HepG2 (cell line): ENCODE measurements around the gene SLC35D3. TPM values are rescaled to one million over a fixed set of nuclear protein-coding genes. Genes with fewer than 3 reads are reported as not detected.

Source experiments
- ATAC-seq: fragments of 200-7000 bp; cut with Tn5 transposase; 3 replicates; pipeline ENCODE4 v1.9.1; 2020; ENCODE audit warnings: mild to moderate bottlenecking, moderate library complexity
- BruUV-seq: library from RNA; stranded (reverse); fragments of 400-500 nt; replicated peaks from 2 replicates; lab custom pipeline; 2021; lab: Mats Ljungman, UMichigan
- CTCF ChIA-PET: fragments of 300-600 bp; formaldehyde crosslinking; extraction: SDS; loops from one replicate; lab custom pipeline; 2021; ENCODE audit warnings: low total read pairs, inconsistent platforms, low intra/inter-chr PET ratio; lab: Yijun Ruan, JAX
- POLR2A ChIA-PET: fragments of 350-600 bp; sonication (Branson Sonifier 250); formaldehyde crosslinking; loops from one replicate; lab custom pipeline; 2020; ENCODE audit warnings: antibody characterized with exemption, inconsistent platforms; lab: Yijun Ruan, JAX
- DNase-seq: peaks from one replicate; pipeline ENCODE4 v3.0.0-alpha.2; 2015; ENCODE audit warnings: low spot score
- FAIRE-seq: peaks from 3 replicates; lab custom pipeline; 2011; peaks lifted over from hg19 to GRCh38; lab: Jason Lieb, UNC
- H2AFZ ChIP-seq: one replicate; pipeline ENCODE4 v1.6.1; 2011; ENCODE audit warnings: low read length, inconsistent platforms
- H3K27ac ChIP-seq: fragments of 300-600 bp; 3 replicates; pipeline ENCODE4 v1.8.0; 2011; ENCODE audit warnings: mixed run types, mild to moderate bottlenecking, mixed read lengths, low read length, inconsistent platforms; ENCODE audit not compliant: insufficient read depth; ENCODE audit errors: extremely low read length
- H3K27me3 ChIP-seq, 2 experiments: fragments of 200-600 bp in 1 of 2; 2 replicates in 1 of 2; 3 replicates in 1 of 2; pipeline versions ENCODE4 v1.6.0 to v1.8.0; 2011; ENCODE audit warnings: low read length in 2 of 2, mild to moderate bottlenecking in 2 of 2, moderate library complexity in 2 of 2, inconsistent platforms in 1 of 2; ENCODE audit not compliant: insufficient read depth in 2 of 2, control insufficient read depth in 1 of 2
- H3K36me3 ChIP-seq, 2 experiments: fragments of 200-600 bp in 1 of 2; replicated peaks in 1 of 2; 2 replicates in 1 of 2; 3 replicates in 1 of 2; pipeline versions ENCODE4 v1.5.1 to v1.8.0; 2011; ENCODE audit warnings: low read length in 2 of 2, inconsistent platforms in 1 of 2; ENCODE audit not compliant: insufficient read depth in 2 of 2, control insufficient read depth in 1 of 2
- H3K4me1 ChIP-seq: 2 replicates; pipeline ENCODE4 v1.5.1; 2012; ENCODE audit warnings: low read length, inconsistent platforms; ENCODE audit not compliant: insufficient read depth
- H3K4me2 ChIP-seq: 2 replicates; pipeline ENCODE4 v1.6.0; 2011; ENCODE audit warnings: low read depth, low read length, inconsistent platforms
- H3K4me3 ChIP-seq, 3 experiments: fragments of 200-600 bp in 1 of 3; sonication (generic), shearing (Covaris generic) in 1 of 3; replicated peaks in 1 of 3; 2 replicates each; pipeline ENCODE4 v1.5.1; 2011 to 2016; ENCODE audit warnings: low read length in 3 of 3, inconsistent platforms in 2 of 3, low read depth in 2 of 3, mild to moderate bottlenecking in 2 of 3, control low read depth in 1 of 3, mixed read lengths in 1 of 3; ENCODE audit not compliant: insufficient read depth in 1 of 3
- H3K79me2 ChIP-seq: one replicate; pipeline ENCODE4 v1.6.1; 2011; ENCODE audit warnings: low read length, inconsistent platforms; ENCODE audit not compliant: insufficient read depth
- H3K9ac ChIP-seq: 2 replicates; pipeline ENCODE4 v1.6.0; 2011; ENCODE audit warnings: mild to moderate bottlenecking, low read depth, low read length, inconsistent platforms; ENCODE audit not compliant: insufficient read depth
- H3K9me3 ChIP-seq: 2 replicates; pipeline ENCODE4 v1.5.1; 2012; ENCODE audit warnings: mild to moderate bottlenecking, low read length
- H4K20me1 ChIP-seq: 2 replicates; pipeline ENCODE4 v1.6.0; 2011; ENCODE audit warnings: inconsistent platforms, mild to moderate bottlenecking, low read length, moderate library complexity; ENCODE audit not compliant: insufficient read depth
- CEBPB ChIP-seq: IDR thresholded peaks from 2 replicates; pipeline ENCODE4 v1.6.1; 2011; ENCODE audit warnings: low read depth, low read length, improper control_type of control experiment, borderline replicate concordance
- HNRNPK ChIP-seq: fragments of 200-400 bp; formaldehyde crosslinking; IDR thresholded peaks from 2 replicates; pipeline ENCODE4 v1.6.1; 2018; ENCODE audit warnings: low read length, low read depth, moderate library complexity, mild to moderate bottlenecking; ENCODE audit not compliant: poor library complexity, severe bottlenecking
- ZSCAN29 ChIP-seq: sonication (generic); formaldehyde crosslinking; conservative IDR thresholded peaks from 2 replicates; pipeline ENCODE4 v1.4.0; 2020; ENCODE audit warnings: mild to moderate bottlenecking, missing genetic modification reagents
- WGBS: methylation state at CpG from one replicate; pipeline ENCODE4 v1.1.6; 2017; ENCODE audit warnings: low lambda C conversion rate; 5-methylcytosine and 5-hydroxymethylcytosine counted together
- in situ Hi-C: cut with HindIII; loops from 2 replicates; pipeline ENCODE4 v1.10.0; 2017; ENCODE audit warnings: low pct_unique_long_range_greater_than_20kb; ENCODE audit not compliant: extremely low pct_ligation_motif_present
- intact Hi-C: fragments of 100-400 bp; cut with micrococcal nuclease; formaldehyde crosslinking; loops from one replicate; pipeline ENCODE4 v1.10.0; 2022; ENCODE audit not compliant: unreplicated experiment
- polyA plus RNA-seq, 8 experiments: library from polyadenylated mRNA; depleted of rRNA in 3 of 8; stranded (reverse) in 7 of 8; unstranded in 1 of 8; fragments of >200 nt; fragmentation: Illumina TruSeq in 4 of 8; extraction: Trizol in 4 of 8; gene quantifications; 2 replicates each; pipeline versions ENCODE4 v1.2.1 to v1.2.3, GENCODE V29; 2011 to 2016; ENCODE audit warnings: low read depth in 4 of 8, missing spikeins in 1 of 8, mixed read lengths in 1 of 8; ENCODE audit not compliant: insufficient read depth in 1 of 8
- total RNA-seq, 5 experiments: library from RNA; depleted of rRNA; stranded (reverse); fragments of >200 nt; fragmentation: Illumina TruSeq; extraction: Trizol; gene quantifications; 2 replicates each; pipeline ENCODE4 v1.2.3, GENCODE V29; 2016; ENCODE audit warnings: low read depth in 1 of 5

SLC35D3 gene
- total and polyA plus RNA-seq, 2 of the 13 experiments (the other 11 are each of a cell fraction or from before 2014, with no cell fraction given), result not detected

- no peaks in the 10 kb centered on the region for H3K4me1 ChIP-seq
- ATAC-seq, result no peak
- H4K20me1 ChIP-seq, result no peaks in the 10 kb centered on the region
- 26% methylated on average over 2 of the region's 2 CpGs for WGBS
- no peaks in the 10 kb centered on the region for H3K36me3 ChIP-seq
- H3K9me3 ChIP-seq, result no peaks in the 10 kb centered on the region
- peaks cover 0 to 26% of the 10 kb centered on the region in 2 experiments; a peak in 2 of 5 replicates for H3K27me3 ChIP-seq
- no peak overlapping the region for H3K4me3 ChIP-seq
- POLR2A ChIA-PET, result no interaction called here
- CTCF ChIA-PET, result no interaction called here
- H3K4me2 ChIP-seq, result no peak overlapping the region
- intact Hi-C loops (no loop called here), in situ Hi-C loops (no loop called here)
- no peak overlapping the region for H2AFZ ChIP-seq
- H3K79me2 ChIP-seq, result no peaks in the 10 kb centered on the region
- no peak for FAIRE-seq
- TF ChIP-seq HNRNPK, result no peak
- H3K9ac ChIP-seq, result no peak overlapping the region
- no peak overlapping the region for H3K27ac ChIP-seq
- DNase-seq, result no peak
- BruUV-seq, result no TSS peak
Observed at GRCh38 chr6:136932599-136932998, 10.5 kb downstream of the SLC35D3 start.

GRCh38 chr6:136945072-136945471 lies 23.0 kb downstream of the SLC35D3 start:
- no peak overlapping the region for H3K4me2 ChIP-seq
- H3K36me3 ChIP-seq, result no peaks in the 10 kb centered on the region
- no TSS peak for BruUV-seq
- H2AFZ ChIP-seq, result no peak overlapping the region
- WGBS, result 0% methylated on average over 1 of the region's 1 CpG
- in situ Hi-C loops (no loop called here), intact Hi-C loops (no loop called here)
- H3K4me3 ChIP-seq, result no peak overlapping the region
- no peaks in the 10 kb centered on the region for H3K9me3 ChIP-seq
- ChIA-PET POLR2A (no interaction called here), CTCF (no interaction called here)
- H3K9ac ChIP-seq, result no peak overlapping the region
- H4K20me1 ChIP-seq, result no peaks in the 10 kb centered on the region
- no peak for DNase-seq
- no peak for TF ChIP-seq ZSCAN29 (CRISPR knock-in tag)
- peak; percentile 12; the same call in 1 of the 2 replicates for TF ChIP-seq CEBPB
- H3K79me2 ChIP-seq, result no peaks in the 10 kb centered on the region
- H3K27me3 ChIP-seq, result 0 out of 5 replicates have a peak, but pooled peaks cover 0 to 6% of the 10 kb centered on the region in 2 experiments
- H3K27ac ChIP-seq, result no peak overlapping the region
- no peaks in the 10 kb centered on the region for H3K4me1 ChIP-seq
- no peak for ATAC-seq
- FAIRE-seq, result no peak
